GM12874 (cell line): ENCODE results near the gene PDGFC.

Source experiments
- TF ChIP-seq, protein P1 (sequence below): IDR thresholded peaks from 2 replicates; pipeline ENCODE4 v1.5.1; 2011; ENCODE audit warnings: low read depth, mild to moderate bottlenecking, control low read depth, low read length, moderate library complexity; ENCODE audit not compliant: insufficient read depth

Gene PDGFC

DNA sequence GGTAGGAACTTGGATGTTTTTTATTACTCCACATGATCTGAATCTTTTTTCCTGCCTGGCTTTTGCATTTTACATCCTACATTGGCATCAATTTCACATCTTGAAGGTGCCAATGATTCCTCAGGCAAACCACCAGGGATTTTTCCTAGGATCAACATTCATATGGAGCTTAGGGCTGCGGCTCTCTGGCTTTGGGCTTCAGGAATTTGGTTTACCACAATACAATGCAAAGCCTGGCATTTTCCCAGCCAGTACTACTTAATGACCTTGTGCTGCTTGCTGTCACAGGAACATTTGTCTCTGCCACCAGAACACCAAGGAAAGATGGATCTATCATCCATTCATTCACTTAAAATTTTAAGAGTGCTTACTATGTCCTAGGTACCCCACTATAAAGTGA is 180.7 kb downstream of the PDGFC start:
- TF ChIP-seq, protein P1, sequence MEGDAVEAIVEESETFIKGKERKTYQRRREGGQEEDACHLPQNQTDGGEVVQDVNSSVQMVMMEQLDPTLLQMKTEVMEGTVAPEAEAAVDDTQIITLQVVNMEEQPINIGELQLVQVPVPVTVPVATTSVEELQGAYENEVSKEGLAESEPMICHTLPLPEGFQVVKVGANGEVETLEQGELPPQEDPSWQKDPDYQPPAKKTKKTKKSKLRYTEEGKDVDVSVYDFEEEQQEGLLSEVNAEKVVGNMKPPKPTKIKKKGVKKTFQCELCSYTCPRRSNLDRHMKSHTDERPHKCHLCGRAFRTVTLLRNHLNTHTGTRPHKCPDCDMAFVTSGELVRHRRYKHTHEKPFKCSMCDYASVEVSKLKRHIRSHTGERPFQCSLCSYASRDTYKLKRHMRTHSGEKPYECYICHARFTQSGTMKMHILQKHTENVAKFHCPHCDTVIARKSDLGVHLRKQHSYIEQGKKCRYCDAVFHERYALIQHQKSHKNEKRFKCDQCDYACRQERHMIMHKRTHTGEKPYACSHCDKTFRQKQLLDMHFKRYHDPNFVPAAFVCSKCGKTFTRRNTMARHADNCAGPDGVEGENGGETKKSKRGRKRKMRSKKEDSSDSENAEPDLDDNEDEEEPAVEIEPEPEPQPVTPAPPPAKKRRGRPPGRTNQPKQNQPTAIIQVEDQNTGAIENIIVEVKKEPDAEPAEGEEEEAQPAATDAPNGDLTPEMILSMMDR = no peak

DNA sequence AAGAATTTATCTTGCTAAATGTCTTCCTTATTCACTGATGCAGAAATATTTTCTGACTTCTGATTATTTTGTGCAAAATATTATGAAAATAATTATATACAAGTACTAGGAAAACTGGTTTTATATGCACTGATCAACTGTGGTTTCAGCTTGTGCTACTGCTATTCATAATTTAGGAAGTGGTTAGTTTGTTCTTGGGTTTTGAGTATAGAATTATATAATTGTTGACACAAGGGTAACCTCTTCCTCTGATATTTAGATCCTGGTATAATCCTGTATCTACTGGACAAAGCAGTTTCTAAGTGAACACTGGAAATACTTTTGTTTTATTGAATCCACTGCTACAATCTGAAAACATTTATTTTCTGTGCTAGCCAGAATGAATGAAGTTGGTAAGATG is 182.8 kb downstream of the PDGFC start:
- TF ChIP-seq, protein P1 = no peak

DNA sequence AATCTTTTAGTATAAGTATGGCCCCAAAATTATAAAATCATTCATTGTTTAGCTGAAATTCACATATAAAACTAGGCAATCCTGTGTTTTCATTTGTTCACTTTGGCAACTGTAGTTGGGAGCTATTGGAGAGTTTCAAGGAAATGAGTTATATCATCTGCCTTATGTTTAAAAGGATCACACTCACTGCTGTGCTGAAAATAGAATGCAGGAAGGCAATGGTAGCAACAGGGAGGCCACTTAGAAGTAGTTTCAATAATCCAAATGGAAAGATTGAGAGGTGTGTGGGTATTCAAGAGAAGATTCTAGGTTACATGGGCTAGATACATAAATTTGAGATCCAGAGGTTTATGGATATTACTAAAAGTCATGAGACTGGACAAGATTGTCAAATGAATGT is 184.9 kb downstream of the PDGFC start:
- TF ChIP-seq, protein P1 = no peak

DNA sequence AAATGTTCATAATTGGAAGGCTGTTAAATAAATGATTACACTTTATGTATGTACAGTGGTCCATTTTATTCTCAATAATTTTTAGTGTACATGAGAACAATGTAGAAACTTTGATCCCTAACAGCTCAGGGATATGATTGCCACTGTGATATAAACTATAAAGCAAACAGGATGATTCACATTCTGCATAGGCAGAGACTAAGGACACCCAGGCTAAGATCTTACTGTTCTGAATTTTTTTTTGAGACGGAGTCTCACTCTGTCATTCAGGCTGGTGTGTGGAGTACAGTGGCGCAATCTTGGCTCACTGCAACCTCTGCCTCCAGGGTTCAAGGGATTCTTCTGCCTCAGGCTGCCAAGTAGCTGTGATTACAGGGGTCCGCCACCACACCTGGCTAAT is 186.6 kb downstream of the PDGFC start:
- TF ChIP-seq, protein P1 = no peak

DNA sequence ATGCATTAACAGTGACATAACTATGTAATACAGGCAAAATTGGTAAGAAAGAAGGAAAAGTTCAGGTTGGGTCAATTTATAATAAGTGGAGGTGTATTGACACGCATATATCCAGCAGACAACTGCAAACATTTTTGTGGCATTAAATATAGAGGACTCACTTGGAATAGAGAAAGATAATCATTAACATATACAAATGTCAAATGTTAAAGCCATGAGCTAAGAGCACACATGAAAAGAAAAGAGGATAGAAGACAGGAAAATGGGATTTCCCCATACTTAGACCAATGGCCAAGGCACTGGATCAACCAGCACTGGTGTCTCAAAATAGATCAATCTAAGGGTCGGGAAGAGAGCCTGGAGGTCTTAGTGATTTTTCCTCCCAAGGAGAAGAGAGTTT is 187.6 kb downstream of the PDGFC start:
- TF ChIP-seq, protein P1 = no peak

DNA sequence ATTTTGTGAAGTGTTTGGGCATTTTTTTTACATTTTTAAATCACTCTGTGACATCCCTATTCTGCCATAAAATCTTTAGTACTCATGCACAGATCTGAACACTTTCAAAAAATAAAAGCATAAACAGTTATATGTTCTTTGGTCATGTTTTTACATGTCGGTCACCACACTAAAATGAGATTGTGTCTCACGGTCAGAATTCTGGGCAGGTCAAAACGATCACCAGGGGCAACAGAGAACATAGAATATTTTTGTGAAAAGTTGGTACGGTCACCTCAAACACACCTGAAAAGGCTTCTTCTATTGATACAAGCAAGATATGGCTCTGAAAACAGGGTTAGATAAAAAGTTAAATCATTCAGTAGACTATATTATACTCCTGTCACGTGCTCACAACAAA is 189.1 kb downstream of the PDGFC start:
- TF ChIP-seq, protein P1 = no peak

DNA sequence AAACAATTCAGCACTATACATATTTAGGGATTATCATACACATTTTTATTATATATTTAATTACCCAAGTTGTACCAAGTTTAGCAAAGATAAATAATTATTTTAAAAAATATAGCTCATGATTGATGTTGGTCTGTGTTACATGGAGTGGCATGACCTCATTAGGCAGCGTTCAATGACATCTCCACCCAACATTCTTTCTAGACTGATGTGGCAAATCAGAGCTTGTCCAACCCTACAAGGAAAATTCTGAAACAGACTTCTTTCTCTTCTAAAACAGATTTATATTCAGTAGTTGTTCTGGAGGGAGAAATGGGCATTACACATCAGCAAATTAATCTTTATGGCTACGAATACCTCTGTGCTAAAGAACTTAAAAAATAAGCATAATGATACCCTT is 189.7 kb downstream of the PDGFC start:
- TF ChIP-seq, protein P1 = no peak

DNA sequence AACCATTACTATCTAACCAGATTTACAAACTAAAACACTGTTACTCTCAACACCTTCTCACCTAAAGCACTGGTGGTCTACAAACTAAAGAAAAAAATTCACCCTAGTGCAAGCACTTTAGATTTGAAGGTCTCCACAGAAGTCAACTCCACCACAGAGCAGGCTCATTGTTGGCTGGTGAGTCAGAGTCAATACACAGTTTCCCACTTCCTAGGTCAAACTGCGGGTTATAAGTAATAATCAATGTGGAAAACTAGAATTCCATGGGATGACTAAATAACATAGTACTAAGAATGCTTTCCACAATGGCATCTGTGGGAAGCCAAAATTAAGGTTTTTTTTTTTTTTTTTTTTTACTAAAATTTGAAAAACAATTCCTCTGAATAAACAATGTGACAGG is 191.8 kb downstream of the PDGFC start:
- TF ChIP-seq, protein P1 = no peak
